ENCODE results near the gene FGD2.

GRCh38 chr6:37010402-37010892, 5.0 kb downstream of the FGD2 start:
- TF ChIP-seq CTCF (IDR thresholded peaks at IDR 0.05; ENCODE audit: insufficient read depth, low read length) (no peak), SPI1 (IDR thresholded peaks at IDR 0.05; ENCODE audit: borderline replicate concordance, low read depth) (no peak), POLR2AphosphoS5 (IDR thresholded peaks at IDR 0.05; ENCODE audit: low read depth) (no peak), GABPA (IDR thresholded peaks at IDR 0.05; ENCODE audit: low read depth) (no peak), REST (IDR thresholded peaks at IDR 0.05; ENCODE audit: insufficient replicate concordance, low read depth) (no peak)
